Inflammatory macrophage (primary cell): ENCODE measurements around the gene SRPK2.
"Not testable (repeated sequence)": the region's sequence is repeated elsewhere in the genome, so short reads cannot be mapped to it uniquely, and the experiment has no call there.

Experiments used
- DNase-seq, 2 donors: peaks; one replicate each; pipeline ENCODE4 v3.0.0-alpha.2; 2020 to 2022
- total RNA-seq, 18 experiments: gene quantifications; one replicate each; lab custom pipeline; 2026; ENCODE audit warnings: mixed read lengths in 6 of 18, inconsistent platforms in 2 of 18; lab: John Stamatoyannopoulos, UW

SRPK2 gene
- total RNA-seq = 21.5 to 78.9 (median 51.8) reads per million in 18 experiments

DNA sequence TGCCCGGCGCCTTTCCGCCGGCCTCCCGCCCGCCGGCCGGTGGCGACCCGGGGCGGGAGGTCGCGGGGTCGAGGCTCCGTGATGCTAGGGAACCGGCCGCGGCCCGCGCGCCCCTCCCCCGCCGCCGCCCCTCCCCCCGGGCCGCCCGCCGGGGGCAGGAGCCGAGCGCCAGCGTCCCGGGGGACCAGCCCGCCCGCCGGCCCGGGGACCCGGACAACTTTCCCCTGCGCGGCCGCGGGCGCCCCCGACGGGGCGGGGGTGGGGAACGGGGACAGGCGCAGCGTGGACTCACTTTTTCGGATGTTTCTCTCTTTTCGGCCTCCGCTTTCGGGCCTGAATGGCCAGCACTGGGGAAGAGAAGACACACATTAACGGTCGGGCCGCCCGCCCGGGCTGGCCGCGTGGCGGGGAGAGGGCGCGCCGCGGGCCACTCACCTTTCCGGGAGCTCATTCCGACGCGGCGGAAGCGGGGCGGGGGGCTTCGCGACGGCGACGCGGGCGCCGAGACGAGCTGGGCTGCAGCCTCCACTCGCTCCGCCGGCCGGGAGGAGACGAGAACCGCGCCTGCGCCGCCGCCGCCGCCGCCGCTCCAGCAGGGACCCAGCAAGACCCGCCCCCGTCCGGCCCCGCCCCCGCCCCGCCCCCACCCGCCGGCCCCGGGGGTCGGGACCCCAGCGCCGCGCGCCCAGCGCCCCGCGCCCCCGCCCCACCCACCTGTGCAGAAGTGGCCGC is at the start of gene SRPK2:
Gene SRPK2, minus strand, starts transcription at position 566 of the 732 bp plus-strand sequence.
- peak; percentile 48 to 72 for DNase-seq

- DNase-seq = no peak
Measured at GRCh38 chr7:105438254-105438653, 49.5 kb upstream of the SRPK2 start.

DNA sequence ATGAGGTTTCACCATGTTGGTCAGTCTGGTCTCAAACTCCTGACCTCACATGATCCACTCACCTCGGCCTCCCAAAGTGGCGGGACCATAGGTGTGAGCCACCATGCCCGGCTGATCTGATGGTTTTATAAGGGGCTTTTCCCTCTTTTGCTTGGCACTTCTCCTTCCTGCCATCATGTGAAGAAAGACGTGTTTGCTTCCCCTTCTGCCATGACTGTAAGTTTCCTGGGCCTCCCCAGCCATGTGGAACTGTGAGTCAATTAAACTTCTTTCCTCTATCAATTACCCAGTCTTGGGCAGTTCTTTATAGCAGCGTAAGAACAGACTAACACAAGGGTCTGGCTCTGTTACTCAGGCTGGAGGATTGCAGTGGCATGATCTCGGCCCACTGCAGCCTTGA is 48.6 kb upstream of the SRPK2 start:
- not testable (repeated sequence) for DNase-seq

GRCh38 chr7:105429746-105430612 is 41.3 kb upstream of the SRPK2 start:
- peak; percentile 36 to 43 for DNase-seq

DNA sequence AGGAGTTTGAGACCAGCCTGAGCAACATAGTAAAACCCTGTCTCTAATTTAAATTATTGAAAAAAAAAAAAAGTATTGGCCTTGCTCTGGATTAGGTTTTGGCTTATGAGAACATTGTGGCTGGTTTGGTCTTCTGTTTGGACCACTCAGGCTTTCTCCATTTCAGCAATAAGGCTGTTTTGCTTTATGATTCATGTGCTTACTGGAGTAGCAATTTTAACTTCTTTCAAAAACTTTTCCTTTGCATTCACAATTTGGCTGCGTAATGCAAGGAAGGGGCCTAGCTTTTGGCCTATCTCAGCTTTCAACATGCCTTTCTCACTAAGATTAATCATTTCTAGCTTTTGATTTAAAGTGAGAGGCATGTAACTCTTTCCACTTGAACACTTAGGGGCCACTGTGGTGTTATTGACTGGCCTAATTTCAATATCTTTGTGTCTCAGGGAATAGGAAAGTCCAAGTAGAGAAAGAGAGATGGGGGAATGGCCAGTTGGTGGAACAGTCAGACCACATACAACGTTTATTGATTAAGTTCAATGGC is 38.0 kb upstream of the SRPK2 start:
- DNase-seq = no peak

DNA sequence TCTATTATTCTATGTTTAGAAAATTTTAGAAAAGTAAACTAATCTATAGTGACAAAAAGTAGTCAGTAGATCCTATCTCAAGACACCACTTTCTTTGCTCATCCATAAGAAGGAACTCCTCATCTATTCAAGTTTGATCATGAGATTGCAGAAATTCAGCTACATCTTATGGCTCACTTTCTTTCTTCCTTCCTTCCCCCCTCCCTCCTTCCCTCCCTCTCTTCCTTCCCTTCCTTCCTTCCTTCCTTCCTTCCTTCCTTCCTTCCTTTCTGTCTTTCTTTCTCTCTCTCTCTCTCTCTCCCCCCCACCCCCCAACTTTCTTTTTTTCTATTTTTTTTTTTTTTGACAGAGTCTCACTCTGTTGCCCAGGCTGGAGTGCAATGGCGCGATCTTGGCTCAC is 35.3 kb upstream of the SRPK2 start:
- no peak for DNase-seq

GRCh38 chr7:105413887-105414437 is 25.2 kb upstream of the SRPK2 start:
- no peak for DNase-seq

DNA sequence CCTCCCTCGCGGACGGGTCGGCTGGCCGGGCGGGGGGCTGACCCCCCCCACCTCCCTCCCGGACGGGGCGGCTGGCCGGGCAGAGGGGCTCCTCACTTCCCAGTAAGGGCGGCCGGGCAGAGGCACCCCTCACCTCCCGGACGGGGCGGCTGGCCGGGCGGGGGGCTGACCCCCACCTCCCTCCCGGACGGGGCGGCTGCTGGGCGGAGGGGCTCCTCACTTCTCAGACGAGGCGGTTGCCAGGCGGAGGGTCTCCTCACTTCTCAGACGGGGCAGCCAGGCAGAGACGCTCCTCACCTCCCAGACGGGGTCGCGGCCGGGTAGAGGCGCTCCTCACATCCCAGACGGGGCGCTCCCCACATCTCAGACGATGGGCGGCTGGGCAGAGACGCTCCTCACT is 22.1 kb upstream of the SRPK2 start:
- DNase-seq = not testable (repeated sequence)

DNA sequence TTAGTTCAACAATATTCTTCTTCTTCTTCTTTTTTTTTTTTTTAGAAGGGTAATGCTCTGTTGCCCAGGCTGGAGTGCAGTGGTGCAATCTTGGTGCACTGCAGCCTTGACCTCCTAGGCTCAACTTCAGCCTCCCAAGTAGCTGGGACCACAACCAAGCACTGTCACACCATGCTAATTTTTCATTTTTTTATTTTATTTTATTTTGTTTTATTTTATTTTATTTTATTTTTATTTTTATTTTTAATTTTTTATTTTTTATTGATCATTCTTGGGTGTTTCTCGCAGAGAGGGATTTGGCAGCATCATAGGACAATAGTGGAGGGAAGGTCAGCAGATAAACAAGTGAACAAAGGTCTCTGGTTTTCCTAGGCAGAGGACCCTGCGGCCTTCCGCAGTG is 21.1 kb upstream of the SRPK2 start:
- not testable (repeated sequence) for DNase-seq

DNA sequence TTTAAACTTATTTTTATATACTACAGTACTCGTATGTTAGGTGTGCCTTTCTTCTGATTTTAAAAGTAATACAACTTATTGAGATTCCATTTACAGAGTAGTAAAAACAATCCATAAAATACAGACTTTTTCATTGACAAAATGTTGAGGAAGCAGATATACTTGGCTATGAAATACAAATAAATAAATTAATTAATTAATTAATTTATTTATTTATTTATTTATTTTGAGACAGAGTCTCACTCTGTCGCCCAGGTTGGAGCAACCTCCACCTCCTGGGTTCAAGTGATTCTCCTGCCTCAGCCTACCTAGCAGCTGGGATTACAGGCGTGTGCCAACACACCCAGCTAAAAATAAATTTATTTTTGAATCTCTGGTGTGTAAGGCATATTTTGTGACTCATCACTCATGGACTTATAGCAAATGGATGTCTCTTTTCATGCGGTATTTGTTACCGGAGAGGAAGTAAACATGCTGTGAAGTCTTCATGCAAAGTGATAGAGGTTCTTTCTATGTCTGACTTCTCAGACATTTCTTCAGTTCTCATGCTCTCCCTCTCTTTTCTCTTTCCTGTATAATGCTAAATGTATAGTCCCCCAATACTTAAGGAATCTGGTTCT is 20.2 kb upstream of the SRPK2 start:
- DNase-seq = no peak

DNA sequence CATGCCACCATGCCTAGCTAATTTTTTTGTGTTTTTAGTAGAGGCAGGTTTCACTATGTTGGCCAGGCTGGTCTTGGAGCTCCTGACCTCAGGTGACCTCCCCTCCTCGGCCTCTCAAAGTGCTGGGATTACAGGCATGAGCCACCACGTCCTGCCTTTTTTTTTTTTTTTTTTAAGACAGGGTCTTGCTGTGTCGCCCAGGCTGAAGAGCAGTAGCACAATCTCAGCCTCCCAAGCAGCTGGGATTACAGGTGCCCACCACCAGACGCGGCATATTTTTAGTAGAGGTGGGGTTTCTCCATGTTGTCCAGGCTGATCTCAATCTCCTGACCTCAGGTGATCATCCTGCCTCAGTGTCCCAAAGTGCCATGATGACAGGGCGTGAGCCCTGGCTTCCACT is 14.4 kb upstream of the SRPK2 start:
- DNase-seq = no peak

DNA sequence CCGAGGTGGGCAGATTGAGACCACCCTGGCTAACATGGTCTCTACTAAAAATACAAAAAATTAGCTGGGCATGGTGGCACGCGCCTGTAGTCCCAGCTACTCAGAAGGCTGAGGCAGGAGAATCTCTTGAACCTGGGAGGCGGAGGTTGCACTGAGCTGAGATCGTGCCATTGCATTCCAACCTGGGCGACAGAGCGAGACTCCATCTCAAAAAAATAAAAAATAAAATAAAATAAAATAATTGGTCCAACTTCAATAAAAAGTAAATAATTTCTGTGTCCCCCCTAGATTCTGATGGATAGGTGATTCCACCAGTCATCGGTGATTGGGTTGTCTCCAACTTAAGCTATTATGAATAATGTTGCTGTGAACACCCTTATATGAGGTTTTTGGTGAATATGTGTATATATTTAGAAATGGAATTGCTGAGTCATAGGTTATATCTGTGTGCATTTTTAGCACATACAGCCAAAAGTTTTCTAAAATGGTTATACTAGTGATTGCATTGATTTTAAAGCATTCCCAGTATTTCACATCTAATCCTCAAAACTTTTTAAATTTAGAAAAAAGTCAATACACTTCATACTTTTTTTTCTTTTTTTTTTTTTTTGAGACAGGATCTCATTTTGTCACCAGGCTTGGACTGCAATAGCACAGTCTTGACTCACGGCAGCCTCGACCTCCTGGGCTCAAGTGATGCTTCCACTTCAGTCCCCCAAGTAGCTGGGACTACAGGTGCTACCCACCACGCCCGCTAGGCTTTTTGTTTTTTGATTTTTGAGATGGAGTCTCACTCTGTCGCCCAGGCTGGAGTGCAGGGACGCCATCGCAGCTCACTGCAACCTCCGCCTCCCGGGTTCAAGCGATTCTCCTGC is 13.7 kb upstream of the SRPK2 start:
- no peak for DNase-seq

DNA sequence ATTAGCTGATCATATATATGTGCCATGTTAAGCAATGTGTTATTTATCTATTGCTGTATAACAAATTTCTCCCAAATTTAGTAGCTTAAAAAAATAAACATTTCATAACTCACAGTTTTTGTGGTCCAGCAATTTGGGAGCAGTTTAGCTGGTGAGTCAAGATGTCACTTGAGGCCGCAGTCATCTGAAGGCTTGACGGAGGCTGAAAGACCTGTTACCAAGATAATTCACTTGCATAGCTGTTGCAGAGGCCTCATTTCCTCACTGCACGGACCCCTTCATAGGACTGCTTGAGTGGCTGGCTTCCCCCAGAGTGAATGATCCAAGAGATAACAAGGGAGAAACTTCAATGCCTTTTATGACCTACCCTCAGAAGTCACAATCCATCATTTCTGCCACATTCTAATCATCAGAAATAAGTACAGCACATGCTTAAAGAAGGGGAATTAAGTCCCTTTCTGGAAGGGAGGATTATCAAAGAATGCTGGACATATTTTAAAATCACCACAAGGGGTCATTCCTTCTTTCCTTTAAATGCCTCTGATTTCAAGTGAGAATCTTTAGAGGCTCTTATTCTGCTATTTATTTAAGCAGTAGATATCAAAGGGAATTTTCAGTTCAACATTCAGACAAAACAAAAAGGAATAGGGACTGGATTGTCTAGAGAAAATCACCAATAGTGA is 10.5 kb upstream of the SRPK2 start:
- peak in 1 of 2 donors; percentile 7 for DNase-seq

GRCh38 chr7:105396566-105396965 is 7.8 kb upstream of the SRPK2 start:
- DNase-seq = no peak

DNA sequence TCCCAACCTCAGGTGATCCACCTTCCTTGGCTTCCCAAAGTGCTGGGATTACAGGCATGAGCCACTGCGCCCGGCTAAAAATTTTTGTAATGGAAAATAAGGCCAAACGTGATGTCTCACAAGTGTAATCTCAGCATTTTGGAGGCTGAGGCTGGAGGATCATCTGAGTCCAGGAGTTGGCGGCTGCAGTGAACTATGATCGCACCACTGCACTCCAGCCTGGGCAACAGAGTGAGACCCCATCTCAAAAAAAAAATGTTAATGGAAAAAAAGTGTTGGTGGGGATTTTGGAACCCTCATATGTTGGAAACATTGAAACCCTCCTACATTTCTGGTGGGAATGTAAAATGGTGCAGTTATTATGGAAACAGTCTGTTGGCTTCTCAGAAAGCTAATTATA is 2.7 kb upstream of the SRPK2 start:
- DNase-seq = no peak

DNA sequence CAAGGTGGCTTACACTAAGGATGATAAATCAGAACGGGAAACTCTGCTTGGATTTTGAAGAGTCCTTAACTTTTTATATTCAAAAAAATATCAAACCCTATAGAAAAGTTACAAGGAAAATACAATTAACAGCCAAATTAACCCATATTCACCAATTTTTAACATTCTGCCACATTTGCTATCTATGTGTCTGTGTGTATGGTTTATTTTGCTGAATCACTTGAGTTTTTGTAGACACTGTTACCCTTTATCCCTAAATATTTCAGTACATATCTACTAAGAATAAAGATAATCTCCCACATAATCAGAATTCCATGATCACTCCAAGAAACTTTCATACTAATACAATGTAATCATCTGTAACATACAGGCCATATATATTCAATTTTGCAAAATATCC is 1.2 kb upstream of the SRPK2 start:
- DNase-seq = no peak

- DNase-seq = peak; percentile 24 to 37
Measured at GRCh38 chr7:105389088-105389650, 448 bp upstream of the SRPK2 start.

GRCh38 chr7:105387508-105388355 is 989 bp downstream of the SRPK2 start:
- peak in 1 of 2 donors; percentile 32 for DNase-seq

DNA sequence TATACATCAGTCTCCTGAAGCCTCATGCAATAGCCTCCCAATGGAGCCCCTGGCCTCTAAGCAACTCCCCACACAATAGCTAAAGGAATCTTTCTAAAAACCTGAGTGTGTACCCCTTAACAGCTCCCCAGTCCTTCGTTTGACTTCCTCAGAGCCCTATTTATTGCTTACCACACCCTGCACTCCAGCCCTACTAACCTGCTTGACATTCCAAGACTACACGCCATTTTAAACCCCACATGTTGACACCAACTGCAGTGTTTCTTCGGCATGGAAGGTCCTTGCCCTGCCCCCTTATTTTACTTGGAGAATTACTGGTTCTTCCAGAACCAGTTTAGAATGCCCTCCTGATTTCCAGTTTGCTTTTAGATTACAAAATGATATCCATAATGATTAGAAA is 10.8 kb downstream of the SRPK2 start:
- no peak for DNase-seq
